Stomach (tissue), 19 donors: Measurements from ENCODE around the gene XAGE5. TPM values are rescaled to one million over a fixed set of nuclear protein-coding genes. Genes with fewer than 3 reads are reported as not detected.
"Not testable (repeated sequence)": the region's sequence is repeated elsewhere in the genome, so short reads cannot be mapped to it uniquely, and the experiment has no call there.

ENCODE experiments used
- DNase-seq, 2 donors: peaks; one replicate each; pipeline versions ENCODE4 v3.0.0 to v3.0.0-alpha.2; 2013 to 2019
- H3K27ac ChIP-seq, 5 donors: fragments of 200-600 bp in 4 of 5; sonication (generic) in 4 of 5; one replicate each; pipeline ENCODE4 v1.5.1; 2013 to 2019; ENCODE audit warnings: mild to moderate bottlenecking in 1 of 5, moderate library complexity in 1 of 5
- H3K27me3 ChIP-seq, 3 donors: fragments of 200-600 bp; sonication (generic); one replicate each; pipeline ENCODE4 v1.5.1; 2017 to 2019; ENCODE audit warnings: mixed run types in 1 of 3
- H3K36me3 ChIP-seq, 4 donors: fragments of 200-600 bp; sonication (generic); 1 replicate in 3 of 4; 2 replicates in 1 of 4; pipeline ENCODE4 v1.5.1; 2016 to 2019
- H3K4me1 ChIP-seq, 4 donors: fragments of 200-600 bp; sonication (generic); one replicate each; pipeline ENCODE4 v1.5.1; 2016 to 2019
- H3K4me3 ChIP-seq, 4 donors: fragments of 200-600 bp; sonication (generic) in 3 of 4; one replicate each; pipeline ENCODE4 v1.5.1; 2016 to 2019; ENCODE audit warnings: mild to moderate bottlenecking in 1 of 4
- H3K9me3 ChIP-seq, 4 donors: fragments of 200-600 bp; sonication (generic); one replicate each; pipeline ENCODE4 v1.5.1; 2016 to 2019
- EP300 ChIP-seq: sonication (generic); formaldehyde crosslinking; IDR thresholded peaks from one replicate; pipeline ENCODE4 v1.6.1; 2017; ENCODE audit warnings: antibody characterized with exemption
- POLR2A ChIP-seq, 4 donors: fragments of 450-650 bp; IDR thresholded peaks; one replicate each; pipeline ENCODE4 v1.6.1; 2016; ENCODE audit warnings: antibody characterized with exemption in 4 of 4, control low read depth in 2 of 4, mild to moderate bottlenecking in 1 of 4, moderate library complexity in 1 of 4
- POLR2AphosphoS5 ChIP-seq, 3 donors: sonication (generic); formaldehyde crosslinking; IDR thresholded peaks; one replicate each; pipeline ENCODE4 v1.6.1; 2016; ENCODE audit warnings: antibody characterized with exemption in 3 of 3
- WGBS, 5 donors: extraction: QIAGEN DNeasy Blood & Tissue Kit in 3 of 5; methylation state at CpG; one replicate each; pipeline versions ENCODE4 v1.1.5 to v1.1.7; 2013 to 2018; 5-methylcytosine and 5-hydroxymethylcytosine counted together
- intact Hi-C: fragments of 100-400 bp; cut with DNase I; formaldehyde crosslinking; loops from one replicate; pipeline ENCODE4 v1.15.1; 2023; ENCODE audit warnings: low total_unique reads
- long read RNA-seq, 10 donors: transcript quantifications; one replicate each; lab custom pipeline, GENCODE V29; 2026
- polyA plus RNA-seq, 3 donors: library from polyadenylated mRNA; stranded (reverse); fragments of 200-250 nt; gene quantifications; one replicate each; pipeline ENCODE4 v1.2.3, GENCODE V29; 2013
- total RNA-seq, 5 donors: library from RNA; depleted of rRNA; stranded (reverse); fragments of >200 nt; gene quantifications; one replicate each; pipeline versions ENCODE4 v1.1.0 to v1.2.3, GENCODE V29; 2014 to 2016
- TF ChIP-seq, protein P1 (sequence below), 7 experiments: fragments of 450-650 bp in 4 of 7; fragments of 200-600 bp in 3 of 7; sonication (generic) in 3 of 7; IDR thresholded peaks; one replicate each; pipeline ENCODE4 v1.5.1; 2016 to 2019; ENCODE audit warnings: antibody characterized with exemption in 7 of 7, control low read depth in 2 of 7, mild to moderate bottlenecking in 1 of 7
- donor health status: healthy with polysubstance abuse.
- donor health status: Bipolar disorder and iron deficiency.
- donor health status: healthy.

XAGE5 gene, protein sequence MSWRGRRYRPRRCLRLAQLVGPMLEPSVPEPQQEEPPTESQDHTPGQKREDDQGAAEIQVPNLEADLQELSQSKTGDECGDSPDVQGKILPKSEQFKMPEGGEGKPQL
- total RNA-seq (not detected), polyA plus RNA-seq (not detected)
- long read RNA-seq, donor 1: 0 reads
- long read RNA-seq, donor 2: 0 reads
- long read RNA-seq, donor 3: 0 reads
- long read RNA-seq, donor 4: 0 reads
- long read RNA-seq, donor 5: 0 reads
- long read RNA-seq, donor 6: 0 reads
- long read RNA-seq, donor 7: 0 reads
- long read RNA-seq, donor 8: 0 reads
- long read RNA-seq, donor 9: 0 reads
- long read RNA-seq, donor 10: 0 reads

DNA sequence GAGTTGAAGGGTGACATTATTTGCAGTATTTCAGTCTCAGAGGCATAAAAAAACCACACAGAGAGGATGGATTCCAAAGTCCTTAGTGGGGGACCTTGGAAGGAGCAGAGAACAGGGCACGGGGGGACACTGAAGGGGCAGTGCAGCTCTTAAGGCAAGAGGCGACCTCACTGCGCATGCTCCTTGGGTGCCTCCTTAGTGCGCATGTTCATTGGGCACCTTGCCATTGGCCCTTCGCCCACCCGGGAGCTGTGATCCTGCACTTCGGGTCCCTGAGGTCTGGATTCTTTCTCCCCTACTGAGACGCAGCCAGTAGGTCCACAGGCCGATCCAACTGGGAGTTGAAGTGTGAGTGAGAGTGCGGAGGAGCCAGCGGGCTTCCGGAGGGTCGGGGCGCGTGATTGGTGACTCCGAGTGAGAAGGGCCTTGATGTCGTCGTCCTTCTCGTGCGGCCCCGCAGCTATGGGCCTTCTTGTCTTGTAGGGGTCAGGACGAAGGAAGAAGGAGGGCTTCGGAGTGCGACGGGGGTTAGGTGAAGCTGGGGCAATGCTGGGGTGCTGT is at the start of gene XAGE5:
XAGE5 (plus strand) TSS at position 223 of the 561 bp plus-strand sequence. CDS start 1,280 bp downstream, outside the sequence.
- 85 to 91% (median 91%) methylated on average over 12 to 25 of the region's 25 CpGs for WGBS, 5 donors
- intact Hi-C loops: no loop called here
- Histone ChIP-seq H3K4me3 (no peak within 1 kb of the TSS), H3K4me1 (no peaks in the 10 kb centered on the region), H3K36me3 (no peaks in the 10 kb centered on the region), H3K9me3 (peaks cover 0 to 10% (median 0%) of the 10 kb centered on the region in 4 donors), H3K27me3 (peaks cover 0 to 9% (median 0%) of the 10 kb centered on the region in 3 donors), H3K27ac (no peak within 1 kb of the TSS)
- TF ChIP-seq POLR2A (IDR thresholded peaks at IDR 0.05) (no peak), POLR2AphosphoS5 (IDR thresholded peaks at IDR 0.05) (no peak), EP300 (no peak)
- TF ChIP-seq, protein P1, sequence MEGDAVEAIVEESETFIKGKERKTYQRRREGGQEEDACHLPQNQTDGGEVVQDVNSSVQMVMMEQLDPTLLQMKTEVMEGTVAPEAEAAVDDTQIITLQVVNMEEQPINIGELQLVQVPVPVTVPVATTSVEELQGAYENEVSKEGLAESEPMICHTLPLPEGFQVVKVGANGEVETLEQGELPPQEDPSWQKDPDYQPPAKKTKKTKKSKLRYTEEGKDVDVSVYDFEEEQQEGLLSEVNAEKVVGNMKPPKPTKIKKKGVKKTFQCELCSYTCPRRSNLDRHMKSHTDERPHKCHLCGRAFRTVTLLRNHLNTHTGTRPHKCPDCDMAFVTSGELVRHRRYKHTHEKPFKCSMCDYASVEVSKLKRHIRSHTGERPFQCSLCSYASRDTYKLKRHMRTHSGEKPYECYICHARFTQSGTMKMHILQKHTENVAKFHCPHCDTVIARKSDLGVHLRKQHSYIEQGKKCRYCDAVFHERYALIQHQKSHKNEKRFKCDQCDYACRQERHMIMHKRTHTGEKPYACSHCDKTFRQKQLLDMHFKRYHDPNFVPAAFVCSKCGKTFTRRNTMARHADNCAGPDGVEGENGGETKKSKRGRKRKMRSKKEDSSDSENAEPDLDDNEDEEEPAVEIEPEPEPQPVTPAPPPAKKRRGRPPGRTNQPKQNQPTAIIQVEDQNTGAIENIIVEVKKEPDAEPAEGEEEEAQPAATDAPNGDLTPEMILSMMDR (IDR thresholded peaks at IDR 0.05): no peak
- no peak for DNase-seq

DNA sequence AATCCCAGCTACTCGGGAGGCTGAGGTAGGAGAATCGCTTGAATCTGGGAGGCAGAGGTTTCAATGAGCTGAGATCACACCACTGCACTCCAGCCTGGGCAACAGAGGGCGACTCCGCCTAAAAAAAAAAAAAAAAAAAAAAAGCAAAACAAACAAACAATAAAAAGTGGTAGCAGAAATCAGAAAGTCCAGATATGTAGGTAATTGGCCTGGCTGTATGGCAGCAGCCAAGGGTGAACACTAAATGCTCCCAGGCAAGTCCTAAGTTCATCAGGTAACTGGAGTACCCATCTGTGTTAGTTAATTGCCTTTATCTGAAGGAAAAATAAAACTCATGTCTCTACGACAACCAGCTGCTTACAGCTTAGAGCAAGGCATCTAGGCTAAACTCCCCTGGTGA is 45.1 kb upstream of the XAGE5 start:
- WGBS, 5 donors: 80 to 92% (median 82%) methylated on average over 1 to 2 of the region's 5 CpGs; no CpG with 5 or more reads in 2 of the 5 donors

DNA sequence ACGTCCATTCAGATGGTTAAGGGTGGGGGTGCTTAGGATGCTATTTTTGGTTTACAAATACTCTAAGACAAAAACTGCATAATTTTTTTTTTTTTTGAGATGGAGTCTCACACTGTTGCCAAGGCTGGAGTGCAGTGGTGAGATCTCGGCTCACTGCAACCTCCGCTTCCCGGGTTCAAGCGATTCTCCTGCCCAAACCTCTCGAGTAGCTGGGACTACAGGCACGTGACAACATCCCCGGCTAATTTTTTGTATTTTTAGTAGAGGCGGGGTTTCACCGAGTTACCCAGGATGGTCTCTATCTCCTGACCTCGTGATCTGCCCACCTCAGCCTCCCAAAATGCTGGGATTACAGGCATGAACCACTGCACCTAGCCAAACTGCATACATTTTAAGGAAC is 37.6 kb upstream of the XAGE5 start:
- not testable (repeated sequence) for H3K9me3 ChIP-seq
- WGBS, 5 donors: 70 to 90% (median 86%) methylated on average over 7 to 10 of the region's 11 CpGs

More for the DNA sequence above, 45.1 kb upstream of the XAGE5 start:
- H3K27ac ChIP-seq, H3K4me3 ChIP-seq, H3K9me3 ChIP-seq, DNase-seq, intact Hi-C loops, H3K27me3 ChIP-seq, H3K36me3 ChIP-seq, H3K4me1 ChIP-seq: not testable (repeated sequence)

DNA sequence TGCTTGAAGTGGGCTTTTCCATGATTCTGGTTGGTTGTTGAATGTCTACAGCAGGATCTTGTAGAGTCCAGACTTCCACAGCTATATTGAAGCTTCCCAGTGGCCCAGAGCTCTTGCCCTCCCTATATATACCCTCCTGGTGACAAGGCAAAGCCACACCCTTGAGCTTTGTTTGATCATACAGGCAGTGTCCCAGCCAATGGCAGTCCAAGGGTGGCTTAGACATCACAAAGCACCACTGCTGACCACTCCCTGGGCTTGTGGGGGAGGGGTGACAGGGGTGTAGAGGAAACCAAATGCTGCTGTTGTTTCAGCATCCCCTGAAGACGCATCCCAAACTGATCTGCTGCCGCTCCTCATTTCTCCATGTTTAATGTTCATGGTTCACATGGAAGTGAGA is 13.8 kb upstream of the XAGE5 start, which contains the start of gene SPANXN5:
SPANXN5 (minus strand) TSS at position 101 of the 400 bp plus-strand sequence; CDS start at position 22, 79 bp downstream.
- H3K4me1 ChIP-seq, H3K27ac ChIP-seq, H3K27me3 ChIP-seq, DNase-seq, H3K9me3 ChIP-seq, intact Hi-C loops, H3K36me3 ChIP-seq, H3K4me3 ChIP-seq: not testable (repeated sequence)
- 87 to 95% (median 91%) methylated on average over 2 of the region's 2 CpGs for WGBS, 5 donors

More for the DNA sequence above, 37.6 kb upstream of the XAGE5 start:
- H3K4me3 ChIP-seq, H3K36me3 ChIP-seq, DNase-seq, H3K27ac ChIP-seq, H3K27me3 ChIP-seq, H3K4me1 ChIP-seq, intact Hi-C loops: not testable (repeated sequence)

DNA sequence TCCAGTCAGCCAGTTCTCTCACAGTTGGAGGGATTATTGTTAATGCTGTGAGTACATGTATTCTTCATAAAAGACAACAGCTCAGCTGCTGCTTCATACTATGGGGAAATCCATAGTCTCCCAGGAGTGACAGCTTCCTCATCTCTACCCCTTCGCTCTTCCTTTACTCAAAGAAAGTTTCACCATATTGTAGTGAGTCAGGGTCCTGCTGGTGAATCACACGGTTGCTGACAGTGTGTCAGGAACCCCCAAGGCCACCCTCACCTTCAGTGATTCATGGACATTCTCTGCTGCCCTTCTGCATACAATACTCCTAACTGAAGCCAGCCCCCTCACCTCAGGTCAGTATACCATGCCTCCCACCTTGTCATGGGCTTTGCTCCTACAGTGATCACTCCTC is 6.2 kb upstream of the XAGE5 start:
- H3K4me1 ChIP-seq, intact Hi-C loops, DNase-seq, H3K9me3 ChIP-seq, H3K27ac ChIP-seq, H3K4me3 ChIP-seq, H3K27me3 ChIP-seq, H3K36me3 ChIP-seq: not testable (repeated sequence)
- 68 to 85% (median 74%) methylated on average over 2 of the region's 2 CpGs for WGBS, 5 donors

DNA sequence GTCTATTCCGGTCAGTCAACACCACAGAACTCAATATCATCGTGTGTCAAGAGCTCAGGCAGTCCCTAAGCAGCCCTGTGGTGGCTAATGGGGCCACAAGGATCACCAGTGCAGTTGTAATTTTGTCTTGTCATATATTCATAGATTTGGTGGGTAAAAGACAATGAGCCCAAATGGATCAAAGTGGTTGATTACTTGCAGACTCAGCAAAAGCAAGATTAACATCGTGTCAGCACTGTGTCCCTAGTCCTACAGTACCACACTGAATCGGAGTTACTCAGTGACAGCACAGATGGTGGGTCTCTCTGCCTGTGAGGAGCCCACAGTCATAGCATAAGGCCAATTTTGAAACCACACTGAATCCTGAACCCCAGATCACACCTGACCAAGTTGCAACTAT is 8.7 kb downstream of the XAGE5 start:
- intact Hi-C loops: no loop called here
- no peaks in the 10 kb centered on the region for H3K36me3 ChIP-seq
- TF ChIP-seq EP300: no peak
- no peak for TF ChIP-seq POLR2A (IDR thresholded peaks at IDR 0.05)
- TF ChIP-seq, protein P1 (IDR thresholded peaks at IDR 0.05): no peak
- TF ChIP-seq POLR2AphosphoS5 (IDR thresholded peaks at IDR 0.05): no peak
- H3K9me3 ChIP-seq: no peaks in the 10 kb centered on the region
- 69 to 88% (median 81%) methylated on average over 2 to 4 of the region's 4 CpGs for WGBS, 5 donors
- H3K27me3 ChIP-seq: peaks cover 0 to 11% (median 0%) of the 10 kb centered on the region in 3 donors
- no peaks in the 10 kb centered on the region for H3K4me1 ChIP-seq
- H3K27ac ChIP-seq: no peak overlapping the region
- no peak overlapping the region for H3K4me3 ChIP-seq
- no peak for DNase-seq
